ENCODE results near the gene MARK3. TPM values are rescaled to one million over a fixed set of nuclear protein-coding genes. Genes with fewer than 3 reads are reported as not detected.

Gene MARK3
- total and polyA plus RNA-seq, 10 of the 15 experiments (the other 5 are each of a cell fraction or from before 2014, with no cell fraction given) = 10.7 to 75.1 (median 41.4) TPM

- Histone ChIP-seq H3K27ac (ENCODE audit: control insufficient read depth, insufficient read depth) (peak overlapping the region; percentile 65), H3K4me3 (peak overlapping the region; percentile 91)
- 43% methylated on average over 40 of the region's 42 CpGs for WGBS (ENCODE audit: insufficient coverage, insufficient replicate concordance, low lambda C conversion rate, missing lambda C conversion rate)
Observed at GRCh38 chr14:103529383-103530365, 144.5 kb downstream of the MARK3 start.

More at GRCh38 chr14:103529383-103530365, 144.5 kb downstream of the MARK3 start:
- intact Hi-C loops (cut with micrococcal nuclease; ENCODE audit: unreplicated experiment) (no loop called here), in situ Hi-C loops (cut with MboI) (no loop called here)
- Histone ChIP-seq H3K27me3 (replicated peaks in 1 of 2; ENCODE audit: control insufficient read depth in 2 of 2, insufficient read depth in 2 of 2, low read length in 1 of 2) (no peaks in the 10 kb centered on the region), H4K20me1 (ENCODE audit: control insufficient read depth, insufficient read depth) (no peaks in the 10 kb centered on the region), H3K36me3 (ENCODE audit: control insufficient read depth in 2 of 2, insufficient read depth in 2 of 2, low read length in 1 of 2) (peaks cover 0 to 6% of the 10 kb centered on the region in 2 experiments; a peak in 2 of 4 replicates), H2AFZ (ENCODE audit: control insufficient read depth, low read depth, low read length) (peak overlapping the region; percentile 54), H3K79me2 (ENCODE audit: control insufficient read depth, insufficient read depth, low read length) (peaks cover 30% of the 10 kb centered on the region), H3K9me3 (replicated peaks; ENCODE audit: control insufficient read depth, insufficient read depth, low read length) (no peaks in the 10 kb centered on the region), H3K4me1 (ENCODE audit: control insufficient read depth, insufficient read depth, low read length) (peaks cover 25% of the 10 kb centered on the region), H3K9ac (ENCODE audit: control insufficient read depth, insufficient read depth, low read length) (peak overlapping the region; percentile 90), H3K4me2 (ENCODE audit: control insufficient read depth, insufficient read depth) (peak overlapping the region; percentile 85)
- DNase-seq (ENCODE audit: low read depth, low spot score) = no peak
- ChIA-PET POLR2A (interaction anchor here (1.5 kb wide), 2 partner anchors 23 to 196 kb away, joined by 3 to 4 read pairs; partner anchors contain the start of gene EIF5), CTCF (interaction anchor here (1.3 to 5.3 kb wide), 2 partner anchors 11 to 17 kb away, joined by 3 to 39 read pairs; no protein-coding TSS in a partner anchor), SMC1A (ENCODE audit: uncharacterized antibody, unreplicated experiment) (interaction anchor here (1.1 to 2.6 kb wide), 4 partner anchors 12 to 35 kb away, joined by 3 to 11 read pairs (median 4); no protein-coding TSS in a partner anchor), RAD21 (ENCODE audit: unreplicated experiment) (interaction anchor here (1.4 to 2.4 kb wide), 3 partner anchors 9 to 32 kb away, joined by 5 to 14 read pairs (median 5); partner anchors contain the start of gene BAG5)
- FAIRE-seq = no peak
- BruUV-seq (replicated peaks) = TSS peak; percentile 79
- no peak for TF ChIP-seq JUND (IDR thresholded peaks at IDR 0.05; ENCODE audit: low read depth, low read length)
- 0 out of 2 replicates have a peak, but pooled peaks have one; percentile 0 for TF ChIP-seq USF2 (IDR thresholded peaks at IDR 0.05; ENCODE audit: borderline replicate concordance, low read depth, low read length)
- no peak for TF ChIP-seq REST (IDR thresholded peaks at IDR 0.05; ENCODE audit: low read depth, low read length)
- no peak for ATAC-seq

All from GM12878 (cell line).